Progenitor cell of endocrine pancreas (in vitro differentiated cells): ENCODE data around the gene PARD3. TPM values are rescaled to one million over a fixed set of nuclear protein-coding genes. Genes with fewer than 3 reads are reported as not detected.
A peak's percentile ranks its signal among the peaks of the same experiment; 100 is the strongest.

Experiments used
- DNase-seq: peaks from one replicate; pipeline ENCODE4 v3.0.0; 2021; ENCODE audit warnings: low spot score; ENCODE audit not compliant: unreplicated experiment
- H3K27ac Mint-ChIP-seq: 2 replicates; pipeline ENCODE4 v1.8.0; 2021; ENCODE audit warnings: mild to moderate bottlenecking, moderate library complexity, mixed read lengths
- H3K27me3 Mint-ChIP-seq: 2 replicates; pipeline ENCODE4 v1.8.0; 2021; ENCODE audit warnings: mixed read lengths
- H3K36me3 Mint-ChIP-seq: 2 replicates; pipeline ENCODE4 v1.8.0; 2022; ENCODE audit warnings: mixed read lengths; ENCODE audit not compliant: insufficient read depth
- H3K4me1 Mint-ChIP-seq: 2 replicates; pipeline ENCODE4 v1.8.0; 2021; ENCODE audit warnings: low read depth, mixed read lengths
- H3K4me3 Mint-ChIP-seq: 2 replicates; pipeline ENCODE4 v1.8.0; 2021; ENCODE audit warnings: low read depth, mild to moderate bottlenecking, moderate library complexity, mixed read lengths
- H3K9me3 Mint-ChIP-seq: 2 replicates; pipeline ENCODE4 v1.8.0; 2021; ENCODE audit warnings: low read depth, mixed read lengths
- CTCF ChIP-seq: fragments of 200-600 bp; sonication (generic); IDR thresholded peaks from one replicate; pipeline ENCODE4 v1.5.0; 2021; ENCODE audit warnings: antibody characterized with exemption, mild to moderate bottlenecking; ENCODE audit not compliant: unreplicated experiment
- total RNA-seq: library from RNA; stranded (reverse); gene quantifications from 2 replicates; pipeline ENCODE4 v1.2.1, GENCODE V29; 2021

The PARD3 gene
- total RNA-seq, 1 donor from 2014 or later: 85.3 TPM

- no peaks in the 10 kb centered on the region for H3K27me3 Mint-ChIP-seq
- no peaks in the 10 kb centered on the region for H3K36me3 Mint-ChIP-seq
- H3K9me3 Mint-ChIP-seq: no peaks in the 10 kb centered on the region
- H3K4me1 Mint-ChIP-seq: peaks cover 6% of the 10 kb centered on the region
- peak; percentile 13 for TF ChIP-seq CTCF
- no peak for DNase-seq
- H3K4me3 Mint-ChIP-seq: no peak overlapping the region
- H3K27ac Mint-ChIP-seq: no peak overlapping the region
Observed at GRCh38 chr10:34824870-34825269, 9.8 kb upstream of the PARD3 start.

GRCh38 chr10:34821587-34822585, 6.8 kb upstream of the PARD3 start:
- no peaks in the 10 kb centered on the region for H3K36me3 Mint-ChIP-seq
- no peak for TF ChIP-seq CTCF
- H3K27ac Mint-ChIP-seq: no peak overlapping the region
- DNase-seq: no peak
- no peak overlapping the region for H3K4me3 Mint-ChIP-seq
- H3K27me3 Mint-ChIP-seq: peaks cover 4% of the 10 kb centered on the region
- no peaks in the 10 kb centered on the region for H3K9me3 Mint-ChIP-seq
- H3K4me1 Mint-ChIP-seq: peaks cover 6% of the 10 kb centered on the region

GRCh38 chr10:34817586-34817985, 2.5 kb upstream of the PARD3 start:
- DNase-seq: no peak
- H3K27me3 Mint-ChIP-seq: peaks cover 4% of the 10 kb centered on the region
- no peaks in the 10 kb centered on the region for H3K9me3 Mint-ChIP-seq
- TF ChIP-seq CTCF: no peak
- H3K4me3 Mint-ChIP-seq: no peak overlapping the region
- H3K4me1 Mint-ChIP-seq: peaks cover 20% of the 10 kb centered on the region
- no peak overlapping the region for H3K27ac Mint-ChIP-seq
- H3K36me3 Mint-ChIP-seq: no peaks in the 10 kb centered on the region

- Mint-ChIP-seq H3K9me3 (no peaks in the 10 kb centered on the region), H3K27ac (no peak overlapping the region)
Observed at GRCh38 chr10:34817054-34817453, 2.0 kb upstream of the PARD3 start.

More at GRCh38 chr10:34817054-34817453, 2.0 kb upstream of the PARD3 start:
- Mint-ChIP-seq H3K4me3 (no peak overlapping the region), H3K36me3 (no peaks in the 10 kb centered on the region), H3K4me1 (peaks cover 22% of the 10 kb centered on the region), H3K27me3 (peaks cover 4% of the 10 kb centered on the region)
- DNase-seq: no peak
- TF ChIP-seq CTCF: no peak
